Fibroblast of lung (primary cell): ENCODE results near the gene GMCL1.

Experiments used
- EZH2 ChIP-seq: IDR thresholded peaks from 2 replicates; pipeline ENCODE4 v1.5.1; 2012; ENCODE audit warnings: low read length, control low read depth, mild to moderate bottlenecking; ENCODE audit errors: missing control alignments
- TF ChIP-seq, protein P1 (sequence below), 2 donors: IDR thresholded peaks in 1 of 2; conservative IDR thresholded peaks in 1 of 2; 1 replicate in 1 of 2; 2 replicates in 1 of 2; pipeline ENCODE4 v1.5.1; 2011 to 2012; ENCODE audit warnings: low read length in 2 of 2, control low read depth in 1 of 2, inconsistent platforms in 1 of 2, low read depth in 1 of 2, mild to moderate bottlenecking in 1 of 2

DNA sequence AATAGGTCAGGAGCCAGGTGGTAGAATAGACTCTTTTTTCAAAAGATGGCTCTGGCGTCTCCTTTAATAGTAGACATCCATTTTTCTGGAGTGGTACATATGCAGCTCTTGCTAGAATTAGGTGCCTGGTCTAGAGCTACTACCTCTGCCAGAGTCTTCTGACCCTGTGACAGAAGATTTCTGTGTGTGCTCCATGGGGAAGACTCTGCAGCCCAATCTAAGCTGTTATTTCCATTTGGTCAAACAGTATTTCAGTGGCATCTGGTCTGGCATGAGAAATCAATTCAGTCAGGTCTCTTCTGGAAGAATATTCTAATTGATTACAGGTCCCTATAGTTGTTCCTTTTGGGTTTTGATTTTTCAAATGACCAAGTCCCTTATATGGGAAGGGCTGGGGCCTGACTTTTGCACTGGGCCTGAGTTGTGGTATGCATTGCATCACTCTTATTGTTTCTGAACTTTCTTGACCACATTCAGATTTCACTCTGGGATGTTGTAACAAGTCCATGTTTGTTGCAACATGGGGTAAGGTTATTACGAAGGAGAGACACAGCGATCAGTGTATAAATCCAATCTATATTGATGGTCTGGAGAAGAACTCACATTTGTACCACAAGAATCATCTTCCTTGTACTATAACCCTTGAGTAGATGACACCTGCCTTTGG is 97.5 kb downstream of the GMCL1 start:
- TF ChIP-seq EZH2, result no peak
- TF ChIP-seq, protein P1, sequence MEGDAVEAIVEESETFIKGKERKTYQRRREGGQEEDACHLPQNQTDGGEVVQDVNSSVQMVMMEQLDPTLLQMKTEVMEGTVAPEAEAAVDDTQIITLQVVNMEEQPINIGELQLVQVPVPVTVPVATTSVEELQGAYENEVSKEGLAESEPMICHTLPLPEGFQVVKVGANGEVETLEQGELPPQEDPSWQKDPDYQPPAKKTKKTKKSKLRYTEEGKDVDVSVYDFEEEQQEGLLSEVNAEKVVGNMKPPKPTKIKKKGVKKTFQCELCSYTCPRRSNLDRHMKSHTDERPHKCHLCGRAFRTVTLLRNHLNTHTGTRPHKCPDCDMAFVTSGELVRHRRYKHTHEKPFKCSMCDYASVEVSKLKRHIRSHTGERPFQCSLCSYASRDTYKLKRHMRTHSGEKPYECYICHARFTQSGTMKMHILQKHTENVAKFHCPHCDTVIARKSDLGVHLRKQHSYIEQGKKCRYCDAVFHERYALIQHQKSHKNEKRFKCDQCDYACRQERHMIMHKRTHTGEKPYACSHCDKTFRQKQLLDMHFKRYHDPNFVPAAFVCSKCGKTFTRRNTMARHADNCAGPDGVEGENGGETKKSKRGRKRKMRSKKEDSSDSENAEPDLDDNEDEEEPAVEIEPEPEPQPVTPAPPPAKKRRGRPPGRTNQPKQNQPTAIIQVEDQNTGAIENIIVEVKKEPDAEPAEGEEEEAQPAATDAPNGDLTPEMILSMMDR (conservative IDR thresholded peaks at IDR 0.05 in 1 of 2, IDR thresholded peaks at IDR 0.05 in 1 of 2; ENCODE audit: low read depth in 1 of 2, low read length in 2 of 2), result no peak
